ENCODE data around the gene ODAD4. TPM values are rescaled to one million over a fixed set of nuclear protein-coding genes. Genes with fewer than 3 reads are reported as not detected.
A peak's percentile ranks its signal among the peaks of the same experiment; 100 is the strongest.

ODAD4 gene
- total RNA-seq, 1 donor from 2014 or later: 1.0 TPM

- ATAC-seq: no peak
- no peaks in the 10 kb centered on the region for H3K4me1 ChIP-seq
- intact Hi-C loops (cut with DNase I): no loop called here
- H3K27me3 ChIP-seq: no peaks in the 10 kb centered on the region
- no peak overlapping the region for H3K27ac ChIP-seq
- DNase-seq: no peak
- no peak overlapping the region for H3K4me3 ChIP-seq
- peaks cover 86% of the 10 kb centered on the region for H3K36me3 ChIP-seq
- no peak for TF ChIP-seq CTCF (IDR thresholded peaks at IDR 0.05)
- no peaks in the 10 kb centered on the region for H3K9me3 ChIP-seq
These were observed 45.0 kb downstream of the ODAD4 start for GRCh38 chr17:41975099-41976083.

GRCh38 chr17:41976142-41976768, 45.8 kb downstream of the ODAD4 start:
- Histone ChIP-seq H3K4me1 (no peaks in the 10 kb centered on the region), H3K27ac (no peak overlapping the region), H3K27me3 (no peaks in the 10 kb centered on the region), H3K9me3 (no peaks in the 10 kb centered on the region), H3K36me3 (peaks cover 94% of the 10 kb centered on the region), H3K4me3 (no peak overlapping the region)
- intact Hi-C loops (cut with DNase I): no loop called here
- DNase-seq: peak; percentile 33
- ATAC-seq: no peak
- no peak for TF ChIP-seq CTCF (IDR thresholded peaks at IDR 0.05)

- peaks cover 97% of the 10 kb centered on the region for H3K36me3 ChIP-seq
- DNase-seq (no peak), ATAC-seq (no peak)
- H3K4me1 ChIP-seq: no peaks in the 10 kb centered on the region
- TF ChIP-seq CTCF (IDR thresholded peaks at IDR 0.05): no peak
- no peaks in the 10 kb centered on the region for H3K27me3 ChIP-seq
- intact Hi-C loops (cut with DNase I): no loop called here
- H3K4me3 ChIP-seq: no peak overlapping the region
- no peaks in the 10 kb centered on the region for H3K9me3 ChIP-seq
- no peak overlapping the region for H3K27ac ChIP-seq
These were observed 47.6 kb downstream of the ODAD4 start for GRCh38 chr17:41977991-41978390.

GRCh38 chr17:41982026-41982760, 51.8 kb downstream of the ODAD4 start:
- H3K4me1 ChIP-seq: no peaks in the 10 kb centered on the region
- no peak for TF ChIP-seq CTCF (IDR thresholded peaks at IDR 0.05)
- DNase-seq (no peak), ATAC-seq (no peak)
- intact Hi-C loops (cut with DNase I): no loop called here
- H3K9me3 ChIP-seq: no peaks in the 10 kb centered on the region
- H3K27me3 ChIP-seq: no peaks in the 10 kb centered on the region
- no peak overlapping the region for H3K27ac ChIP-seq
- peaks cover 97% of the 10 kb centered on the region for H3K36me3 ChIP-seq
- no peak overlapping the region for H3K4me3 ChIP-seq

GRCh38 chr17:41984454-41984853, 54.0 kb downstream of the ODAD4 start:
- no peak overlapping the region for H3K4me3 ChIP-seq
- TF ChIP-seq CTCF (IDR thresholded peaks at IDR 0.05): no peak
- intact Hi-C loops (cut with DNase I): no loop called here
- H3K27ac ChIP-seq: no peak overlapping the region
- H3K9me3 ChIP-seq: no peaks in the 10 kb centered on the region
- H3K36me3 ChIP-seq: peaks cover 97% of the 10 kb centered on the region
- H3K27me3 ChIP-seq: no peaks in the 10 kb centered on the region
- H3K4me1 ChIP-seq: no peaks in the 10 kb centered on the region
- no peak for DNase-seq
- ATAC-seq: no peak
